Naive thymus-derived CD8-positive, alpha-beta T cell (primary cell): ENCODE results near the gene PPM1D. TPM values are rescaled to one million over a fixed set of nuclear protein-coding genes. Genes with fewer than 3 reads are reported as not detected.
"Not testable (repeated sequence)": the region's sequence is repeated elsewhere in the genome, so short reads cannot be mapped to it uniquely, and the experiment has no call there.

Experiments used
- ATAC-seq, 2 donors: fragments of 150-1000 bp; cut with Tn5 transposase in 1 of 2; sonication (Bioruptor Pico), chemical (Tn5 transposase) in 1 of 2; 1 replicate in 1 of 2; 2 replicates in 1 of 2; pipeline ENCODE4 v1.10.0; 2021; ENCODE audit warnings: mild to moderate bottlenecking in 2 of 2, moderate library complexity in 2 of 2
- POLR2A ChIA-PET: fragments of 350-600 bp; sonication (Branson Sonifier 250); formaldehyde crosslinking; loops from one replicate; lab custom pipeline; 2021; ENCODE audit warnings: antibody characterized with exemption; lab: Charles Lee
- DNase-seq, 10 donors: peaks; one replicate each; pipeline versions ENCODE4 v3.0.0 to v3.0.0-alpha.2; 2020 to 2022
- H3K27ac Mint-ChIP-seq, 10 donors: one replicate each; pipeline ENCODE4 v1.8.0; 2020 to 2022; ENCODE audit warnings: mild to moderate bottlenecking in 10 of 10, mixed read lengths in 10 of 10, moderate library complexity in 4 of 10, inconsistent platforms in 1 of 10
- H3K27me3 Mint-ChIP-seq, 5 donors: one replicate each; pipeline ENCODE4 v1.8.0; 2021 to 2022; ENCODE audit warnings: mixed read lengths in 5 of 5
- H3K36me3 Mint-ChIP-seq, 3 donors: one replicate each; pipeline ENCODE4 v1.8.0; 2020 to 2022; ENCODE audit warnings: mixed read lengths in 3 of 3, mild to moderate bottlenecking in 2 of 3, inconsistent platforms in 1 of 3
- H3K4me1 Mint-ChIP-seq, 4 donors: one replicate each; pipeline ENCODE4 v1.8.0; 2021 to 2022; ENCODE audit warnings: mixed read lengths in 4 of 4
- H3K4me3 Mint-ChIP-seq, 10 donors: one replicate each; pipeline ENCODE4 v1.8.0; 2020 to 2022; ENCODE audit warnings: mild to moderate bottlenecking in 10 of 10, mixed read lengths in 10 of 10, moderate library complexity in 6 of 10, inconsistent platforms in 1 of 10
- H3K9me3 Mint-ChIP-seq, 9 donors: one replicate each; pipeline ENCODE4 v1.8.0; 2020 to 2022; ENCODE audit warnings: mixed read lengths in 9 of 9, mild to moderate bottlenecking in 3 of 9, inconsistent platforms in 1 of 9, moderate library complexity in 1 of 9
- polyA plus RNA-seq, 3 donors: library from polyadenylated mRNA; unstranded; fragments of 300-500 nt; fragmentation: Illumina TruSeq; gene quantifications; one replicate each; pipeline ENCODE4 v1.2.3, GENCODE V29; 2021
- total RNA-seq, 8 experiments: library from RNA in 2 of 8; stranded (reverse) in 2 of 8; gene quantifications; one replicate each; pipeline ENCODE4 v1.2.3 and lab custom pipeline; 2021 to 2026

Gene PPM1D
- total and polyA plus RNA-seq, 5 experiments from 2014 or later: 5.8 to 18.6 (median 10.9) TPM

GRCh38 chr17:60610473-60610872, 10.5 kb downstream of the PPM1D start:
- Mint-ChIP-seq H3K9me3 (no peaks in the 10 kb centered on the region), H3K4me1 (peaks cover 10 to 41% (median 40%) of the 10 kb centered on the region in 4 donors), H3K4me3 (no peak overlapping the region), H3K27me3 (no peaks in the 10 kb centered on the region), H3K36me3 (peaks cover 0 to 3% (median 3%) of the 10 kb centered on the region in 3 donors), H3K27ac (no peak overlapping the region)
- no peak for DNase-seq
- POLR2A ChIA-PET: no interaction called here
- ATAC-seq: no peak

GRCh38 chr17:60611321-60611720, 11.3 kb downstream of the PPM1D start:
- Mint-ChIP-seq H3K4me3 (peak overlapping the region in 1 of 10 donors; percentile 24), H3K4me1 (peaks cover 7 to 34% (median 33%) of the 10 kb centered on the region in 4 donors), H3K27ac (peak overlapping the region in 1 of 10 donors; percentile 25)
- POLR2A ChIA-PET, H3K27me3 Mint-ChIP-seq, H3K36me3 Mint-ChIP-seq, DNase-seq, ATAC-seq, H3K9me3 Mint-ChIP-seq: not testable (repeated sequence)

GRCh38 chr17:60613325-60613724, 13.3 kb downstream of the PPM1D start:
- no peak for DNase-seq
- Mint-ChIP-seq H3K27me3 (no peaks in the 10 kb centered on the region), H3K36me3 (peaks cover 0 to 16% (median 3%) of the 10 kb centered on the region in 3 donors), H3K27ac (no peak overlapping the region), H3K4me1 (peaks cover 9 to 29% (median 28%) of the 10 kb centered on the region in 4 donors), H3K9me3 (no peaks in the 10 kb centered on the region), H3K4me3 (no peak overlapping the region)
- POLR2A ChIA-PET: interaction anchor here (0.8 kb wide), 1 partner anchor 13 kb away, joined by 3 read pairs; the partner anchor contains the start of gene PPM1D
- no peak for ATAC-seq

GRCh38 chr17:60613796-60614195, 13.8 kb downstream of the PPM1D start:
- POLR2A ChIA-PET: interaction anchor here (0.7 kb wide), 1 partner anchor 1346 kb away, joined by 3 read pairs; no protein-coding TSS in a partner anchor
- not testable (repeated sequence) for DNase-seq, H3K9me3 Mint-ChIP-seq, H3K4me3 Mint-ChIP-seq, H3K27ac Mint-ChIP-seq, H3K27me3 Mint-ChIP-seq, ATAC-seq
- Mint-ChIP-seq H3K4me1 (peaks cover 9 to 33% (median 31%) of the 10 kb centered on the region in 4 donors), H3K36me3 (peaks cover 0 to 19% (median 3%) of the 10 kb centered on the region in 3 donors)

- Mint-ChIP-seq H3K4me1 (peaks cover 11 to 38% (median 35%) of the 10 kb centered on the region in 4 donors), H3K27ac (peak overlapping the region in 2 of 10 donors; percentile 20 to 73), H3K36me3 (peaks cover 0 to 19% (median 3%) of the 10 kb centered on the region in 3 donors)
- DNase-seq, H3K27me3 Mint-ChIP-seq, H3K4me3 Mint-ChIP-seq, H3K9me3 Mint-ChIP-seq, ATAC-seq: not testable (repeated sequence)
- POLR2A ChIA-PET: interaction anchor here (0.7 kb wide), 1 partner anchor 1346 kb away, joined by 3 read pairs; no protein-coding TSS in a partner anchor
Measured at GRCh38 chr17:60614247-60614646, 14.3 kb downstream of the PPM1D start.

- Mint-ChIP-seq H3K27ac (no peak overlapping the region), H3K36me3 (peaks cover 0 to 23% (median 3%) of the 10 kb centered on the region in 3 donors), H3K27me3 (no peaks in the 10 kb centered on the region), H3K9me3 (no peaks in the 10 kb centered on the region), H3K4me1 (peaks cover 13 to 44% (median 36%) of the 10 kb centered on the region in 4 donors), H3K4me3 (no peak overlapping the region)
- POLR2A ChIA-PET: no interaction called here
- DNase-seq (no peak), ATAC-seq (no peak)
Measured at GRCh38 chr17:60615108-60615507, 15.1 kb downstream of the PPM1D start.

GRCh38 chr17:60615840-60616239, 15.8 kb downstream of the PPM1D start:
- POLR2A ChIA-PET: no interaction called here
- peaks cover 15 to 37% (median 30%) of the 10 kb centered on the region in 4 donors for H3K4me1 Mint-ChIP-seq
- no peaks in the 10 kb centered on the region for H3K27me3 Mint-ChIP-seq
- DNase-seq: no peak
- ATAC-seq: no peak
- peaks cover 0 to 26% (median 3%) of the 10 kb centered on the region in 3 donors for H3K36me3 Mint-ChIP-seq
- no peaks in the 10 kb centered on the region for H3K9me3 Mint-ChIP-seq
- peak overlapping the region in 1 of 10 donors; percentile 31 for H3K27ac Mint-ChIP-seq
- no peak overlapping the region for H3K4me3 Mint-ChIP-seq

GRCh38 chr17:60618080-60618479, 18.1 kb downstream of the PPM1D start:
- POLR2A ChIA-PET: no interaction called here

GRCh38 chr17:60618854-60619526, 19.0 kb downstream of the PPM1D start:
- POLR2A ChIA-PET: no interaction called here

More at GRCh38 chr17:60618080-60618479, 18.1 kb downstream of the PPM1D start:
- Mint-ChIP-seq H3K27ac (peak overlapping the region in 3 of 10 donors; percentile 2 to 56 (median 49)), H3K4me3 (no peak overlapping the region), H3K36me3 (peaks cover 0 to 26% (median 3%) of the 10 kb centered on the region in 3 donors), H3K9me3 (no peaks in the 10 kb centered on the region), H3K4me1 (peaks cover 15 to 30% (median 26%) of the 10 kb centered on the region in 4 donors), H3K27me3 (no peaks in the 10 kb centered on the region)
- no peak for DNase-seq
- no peak for ATAC-seq

GRCh38 chr17:60622961-60623360, 23.0 kb downstream of the PPM1D start:
- no peaks in the 10 kb centered on the region for H3K9me3 Mint-ChIP-seq
- DNase-seq (no peak), ATAC-seq (no peak)
- no peaks in the 10 kb centered on the region for H3K27me3 Mint-ChIP-seq
- peak overlapping the region in 1 of 10 donors; percentile 22 for H3K27ac Mint-ChIP-seq
- peaks cover 0 to 37% (median 0%) of the 10 kb centered on the region in 3 donors for H3K36me3 Mint-ChIP-seq
- POLR2A ChIA-PET: no interaction called here
- H3K4me3 Mint-ChIP-seq: no peak overlapping the region
- peaks cover 11 to 26% (median 16%) of the 10 kb centered on the region in 4 donors for H3K4me1 Mint-ChIP-seq

More at GRCh38 chr17:60618854-60619526, 19.0 kb downstream of the PPM1D start:
- no peak overlapping the region for H3K4me3 Mint-ChIP-seq
- no peak for ATAC-seq
- H3K27me3 Mint-ChIP-seq: no peaks in the 10 kb centered on the region
- H3K36me3 Mint-ChIP-seq: peaks cover 0 to 32% (median 3%) of the 10 kb centered on the region in 3 donors
- DNase-seq: no peak
- peak overlapping the region in 1 of 10 donors; percentile 4 for H3K27ac Mint-ChIP-seq
- H3K4me1 Mint-ChIP-seq: peaks cover 17 to 30% (median 26%) of the 10 kb centered on the region in 4 donors
- no peaks in the 10 kb centered on the region for H3K9me3 Mint-ChIP-seq

- Mint-ChIP-seq H3K36me3 (peaks cover 0 to 39% (median 0%) of the 10 kb centered on the region in 3 donors), H3K9me3 (no peaks in the 10 kb centered on the region), H3K4me1 (peaks cover 13 to 26% (median 14%) of the 10 kb centered on the region in 4 donors), H3K27ac (peak overlapping the region in 1 of 10 donors; percentile 52), H3K27me3 (no peaks in the 10 kb centered on the region), H3K4me3 (no peak overlapping the region)
- no peak for DNase-seq
- POLR2A ChIA-PET: no interaction called here
- no peak for ATAC-seq
Measured at GRCh38 chr17:60623415-60623814, 23.4 kb downstream of the PPM1D start.

- peaks cover 0 to 35% (median 0%) of the 10 kb centered on the region in 3 donors for H3K36me3 Mint-ChIP-seq
- DNase-seq (no peak), ATAC-seq (no peak)
- no peaks in the 10 kb centered on the region for H3K27me3 Mint-ChIP-seq
- H3K9me3 Mint-ChIP-seq: no peaks in the 10 kb centered on the region
- no peak overlapping the region for H3K27ac Mint-ChIP-seq
- H3K4me3 Mint-ChIP-seq: no peak overlapping the region
- POLR2A ChIA-PET: no interaction called here
- peaks cover 7 to 13% (median 10%) of the 10 kb centered on the region in 4 donors for H3K4me1 Mint-ChIP-seq
Measured at GRCh38 chr17:60627124-60627523, 27.1 kb downstream of the PPM1D start.

- Mint-ChIP-seq H3K4me1 (peaks cover 5 to 10% (median 7%) of the 10 kb centered on the region in 4 donors), H3K9me3 (no peaks in the 10 kb centered on the region), H3K27ac (peak overlapping the region in 2 of 10 donors; percentile 63 to 81), H3K27me3 (no peaks in the 10 kb centered on the region), H3K36me3 (peaks cover 0 to 37% (median 0%) of the 10 kb centered on the region in 3 donors), H3K4me3 (no peak overlapping the region)
- POLR2A ChIA-PET: no interaction called here
- ATAC-seq: no peak
- no peak for DNase-seq
Measured at GRCh38 chr17:60628252-60628889, 28.4 kb downstream of the PPM1D start.
